Globus pallidus (tissue), 1 donor: ENCODE data around the gene IRX2.

Experiments used
- DNase-seq: peaks from one replicate; pipeline ENCODE4 v3.0.0-alpha.2; 2015; ENCODE audit warnings: low spot score

IRX2 gene

GRCh38 chr5:2715856-2716255 lies 35.6 kb downstream of the IRX2 start:
- no peak for DNase-seq

- no peak for DNase-seq
These were observed 36.7 kb downstream of the IRX2 start for GRCh38 chr5:2714805-2715204.

- DNase-seq: no peak
These were observed 37.5 kb downstream of the IRX2 start for GRCh38 chr5:2714026-2714425.

- no peak for DNase-seq
These were observed 39.7 kb downstream of the IRX2 start for GRCh38 chr5:2711446-2712425.

- DNase-seq: no peak
These were observed 40.6 kb downstream of the IRX2 start for GRCh38 chr5:2710910-2711309.

GRCh38 chr5:2709976-2710689 lies 41.3 kb downstream of the IRX2 start:
- DNase-seq: no peak

DNA sequence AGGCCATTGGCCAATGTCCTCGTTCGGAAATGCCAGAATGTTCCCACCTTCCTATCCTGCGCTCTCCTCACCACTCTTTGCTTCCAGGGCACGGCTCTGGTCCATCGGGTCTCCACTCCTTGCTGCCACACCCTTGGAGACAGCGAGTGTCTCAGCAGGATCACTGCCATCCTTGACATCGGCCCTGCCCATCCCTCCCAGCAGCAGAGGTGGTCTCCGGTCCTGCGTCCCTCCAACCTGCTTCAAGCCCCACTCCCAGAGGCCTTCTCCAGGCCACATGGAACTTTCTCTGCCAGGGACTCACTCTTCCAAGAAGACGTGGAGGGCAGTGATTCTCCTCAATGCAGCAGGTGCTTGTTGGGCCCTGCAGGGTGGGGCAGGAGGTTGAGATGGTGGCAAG lies 42.7 kb downstream of the IRX2 start:
- no peak for DNase-seq

- no peak for DNase-seq
These were observed 43.3 kb downstream of the IRX2 start for GRCh38 chr5:2708132-2708531.

DNA sequence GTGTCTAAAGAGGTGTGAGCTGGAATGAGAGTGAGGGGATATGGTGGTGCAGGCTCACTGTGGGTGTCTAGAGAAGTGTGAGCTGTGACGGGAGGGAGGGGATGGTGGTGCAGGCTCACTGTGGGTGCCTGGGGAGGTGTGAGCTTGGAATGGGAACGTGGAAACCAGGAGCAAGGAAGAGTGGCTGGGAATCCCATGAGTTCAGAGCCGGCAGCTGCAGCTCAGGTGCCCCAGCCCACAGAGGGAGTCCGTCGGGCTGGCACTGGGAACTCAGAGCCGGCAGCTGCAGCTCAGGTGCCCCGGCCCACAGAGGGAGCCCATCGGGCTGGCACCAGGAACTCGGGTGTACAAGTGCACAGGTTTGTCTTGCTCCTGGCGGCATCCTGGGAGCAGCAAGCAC lies 45.6 kb downstream of the IRX2 start:
- DNase-seq: no peak

DNA sequence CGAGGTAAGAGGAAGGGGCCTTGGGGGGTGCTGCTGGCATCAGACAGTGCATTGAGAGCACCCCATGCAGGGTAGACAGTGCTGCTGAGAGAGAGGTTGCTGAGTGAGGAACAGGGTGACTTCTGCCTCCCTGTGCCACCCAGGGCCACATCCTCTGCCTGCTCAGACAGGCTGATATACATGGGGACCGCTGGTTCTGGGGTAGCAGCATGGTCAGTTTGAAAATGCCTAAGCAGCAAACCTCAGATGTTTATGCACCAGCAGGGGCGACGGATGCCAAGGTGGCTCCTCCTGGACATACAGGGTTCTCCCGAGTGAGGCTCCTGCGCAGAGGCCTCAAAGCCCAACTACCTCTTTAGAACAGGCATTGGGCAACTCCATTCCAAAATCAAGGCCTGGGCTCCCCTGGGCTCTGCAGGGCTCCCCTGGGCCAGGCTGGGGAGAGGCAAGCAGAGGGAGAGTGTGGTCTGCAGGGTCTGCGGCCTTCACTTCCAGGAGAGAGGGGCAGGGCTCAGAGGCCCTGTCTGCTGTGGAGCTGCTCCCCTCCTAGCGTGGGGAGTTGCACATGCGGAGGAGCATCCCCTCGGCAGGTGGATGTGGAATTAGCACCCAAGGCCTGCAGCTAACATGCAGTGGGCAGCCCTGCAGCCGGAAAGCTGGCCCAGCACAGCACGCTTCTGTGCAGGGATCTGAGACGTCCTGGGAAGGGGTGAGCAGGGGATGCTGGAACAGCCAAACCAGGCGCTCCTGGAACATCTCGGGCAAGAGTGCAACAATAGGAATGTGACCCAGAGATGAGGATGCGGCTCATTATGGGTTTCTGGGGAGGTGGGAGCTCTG lies 46.5 kb downstream of the IRX2 start:
- DNase-seq: no peak

GRCh38 chr5:2704111-2704510 lies 47.4 kb downstream of the IRX2 start:
- DNase-seq: no peak

DNA sequence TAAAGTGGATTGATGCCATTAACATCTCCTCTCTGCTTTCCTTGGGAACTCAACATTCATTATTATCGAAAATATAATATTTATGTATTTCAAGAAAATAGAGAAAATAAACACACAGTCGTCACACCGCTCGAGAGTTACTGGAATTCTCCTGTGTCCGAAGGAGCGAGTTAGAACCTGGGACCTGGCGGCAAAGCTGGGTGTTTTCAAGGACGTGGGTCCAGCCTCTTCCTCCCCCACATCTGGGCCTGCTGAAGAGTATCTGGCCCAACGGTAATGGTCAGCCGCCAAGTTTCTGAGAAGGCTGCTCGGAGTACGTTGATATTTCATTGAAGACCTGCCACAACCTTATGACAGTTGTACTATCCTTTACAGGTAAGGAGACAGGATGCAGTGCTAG lies 47.9 kb downstream of the IRX2 start:
- DNase-seq: no peak

DNA sequence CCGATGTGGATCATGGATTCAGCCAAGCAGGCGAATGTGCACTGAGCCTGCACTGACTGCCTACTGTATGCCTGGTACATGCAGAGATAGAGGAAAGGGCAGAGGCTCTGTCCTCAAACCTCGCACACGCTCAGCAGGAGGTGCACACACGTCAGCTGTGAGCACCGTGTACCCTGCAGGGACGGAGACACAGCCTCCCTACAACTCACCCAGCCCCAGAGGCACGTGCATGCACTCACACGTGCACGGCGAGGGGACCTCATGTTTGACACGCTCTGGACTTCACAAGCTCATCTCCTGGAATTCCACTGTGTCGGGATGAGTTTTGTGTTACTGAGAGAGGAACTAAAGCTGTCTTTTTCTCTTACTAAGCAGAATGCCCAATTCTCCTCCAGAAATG lies 48.4 kb downstream of the IRX2 start:
- DNase-seq: no peak

DNA sequence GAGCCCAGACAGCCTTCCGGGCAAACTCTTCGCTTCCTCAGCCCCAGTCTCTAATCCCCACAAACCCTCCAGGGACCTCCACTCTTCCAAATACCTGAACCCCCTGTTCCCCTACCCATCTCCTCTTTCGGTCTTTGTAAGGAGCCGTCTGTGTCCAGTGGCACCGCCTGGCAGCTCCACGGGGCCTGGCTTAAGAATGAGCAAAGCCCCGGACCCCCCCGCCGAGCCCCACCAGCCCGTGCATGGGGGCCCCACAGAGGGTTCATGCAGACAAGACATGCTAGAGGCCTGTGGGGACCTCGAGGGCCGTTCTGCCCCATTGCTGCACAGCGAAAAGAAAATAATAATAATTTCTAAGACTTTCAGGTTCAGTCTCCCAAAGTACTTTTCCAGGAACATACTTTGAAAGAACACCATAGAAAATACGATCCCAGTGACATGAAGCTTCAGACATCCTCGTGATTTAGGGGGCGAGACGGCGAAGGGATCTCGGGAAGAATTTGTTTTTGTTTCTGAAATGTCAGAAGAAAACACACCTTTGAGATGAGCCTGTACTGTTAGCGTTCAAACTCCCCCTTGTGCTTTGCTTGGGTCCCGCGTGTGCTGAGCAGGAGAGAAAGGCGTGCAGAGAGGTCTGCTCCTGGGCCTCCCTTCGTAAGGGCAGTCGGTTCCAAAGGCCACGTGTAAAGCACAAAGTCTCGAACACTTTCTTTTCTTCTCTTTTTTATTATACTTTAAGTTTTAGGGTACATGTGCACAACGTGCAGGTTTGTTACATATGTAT lies 49.2 kb downstream of the IRX2 start:
- no peak for DNase-seq

DNA sequence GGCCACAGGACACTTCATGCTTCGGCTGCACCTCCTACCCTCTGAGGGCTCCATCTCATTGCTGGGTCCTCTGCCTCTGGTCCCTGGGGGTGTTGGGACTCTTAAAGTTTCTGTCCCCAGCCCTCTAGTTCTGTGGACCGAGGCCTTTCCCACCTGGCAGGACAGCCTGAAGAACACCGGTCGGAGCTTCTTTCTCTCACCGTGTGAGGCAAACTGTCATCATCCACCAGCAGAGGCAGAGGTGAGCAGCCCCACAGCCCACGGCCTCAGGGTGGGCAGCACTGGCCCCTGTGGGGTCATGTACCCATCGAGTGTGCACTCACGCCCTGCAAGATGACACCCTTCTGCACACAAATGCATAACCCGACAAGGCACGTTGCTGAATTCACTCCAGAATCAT lies 49.9 kb downstream of the IRX2 start:
- DNase-seq: no peak

DNA sequence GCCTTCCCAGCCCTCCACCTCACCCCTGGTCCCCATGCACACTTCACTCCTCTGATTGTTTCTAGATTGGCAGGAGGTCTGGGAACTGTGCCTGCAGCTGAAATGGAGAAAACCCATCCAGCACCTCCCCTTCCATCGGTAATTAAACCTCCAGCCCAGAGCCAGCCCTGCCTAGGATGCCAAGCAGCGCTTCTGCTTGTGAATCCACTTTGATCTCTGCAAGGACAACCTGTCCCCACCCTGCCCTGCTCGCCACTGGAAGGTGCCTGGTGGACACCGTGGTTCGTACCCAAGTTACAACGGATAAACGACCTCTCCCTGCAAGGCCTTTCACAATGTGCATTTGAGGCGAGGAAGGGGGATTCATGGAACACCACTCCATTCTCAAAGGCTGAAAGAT lies 50.6 kb downstream of the IRX2 start:
- DNase-seq: no peak

GRCh38 chr5:2699686-2700085 lies 51.8 kb downstream of the IRX2 start:
- no peak for DNase-seq

DNA sequence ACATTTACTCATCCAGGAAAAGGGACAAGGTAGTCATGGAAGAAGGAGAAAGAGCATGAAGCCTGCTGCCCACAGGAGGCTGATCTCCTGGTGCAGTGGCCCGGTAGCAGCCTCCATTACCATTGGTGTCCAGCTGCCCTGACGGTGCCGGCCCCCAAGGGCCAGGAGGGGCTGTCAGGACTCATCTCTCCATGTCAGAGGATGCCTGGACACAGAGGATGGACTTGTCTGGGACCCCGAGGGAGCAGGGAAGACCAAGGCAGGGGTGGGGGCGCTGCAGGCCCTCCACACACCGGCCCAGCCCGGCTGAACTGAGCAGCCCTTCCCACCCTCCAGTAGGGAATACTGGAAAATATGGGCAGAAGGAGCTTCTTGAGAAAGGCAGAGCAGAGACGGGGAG lies 52.2 kb downstream of the IRX2 start:
- no peak for DNase-seq

DNA sequence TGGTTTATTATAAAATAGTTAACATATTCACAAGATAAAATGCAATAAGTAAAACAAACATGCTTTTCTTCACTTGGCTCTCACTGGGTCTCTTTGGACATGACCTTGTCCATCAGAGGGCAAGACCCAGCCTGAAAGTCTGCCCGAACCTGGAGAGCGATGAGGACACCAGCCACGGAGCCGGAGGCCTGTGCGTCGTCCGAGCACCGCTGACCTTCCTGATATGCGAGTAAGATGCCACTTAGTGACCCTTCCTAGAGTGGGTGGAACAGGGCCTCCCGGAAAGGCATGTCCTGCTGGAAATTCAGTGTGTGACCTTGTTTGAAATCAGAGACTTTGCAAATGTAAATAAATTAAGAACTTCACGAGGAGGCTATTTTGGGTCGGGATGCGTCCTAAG lies 52.9 kb downstream of the IRX2 start:
- DNase-seq: no peak

DNA sequence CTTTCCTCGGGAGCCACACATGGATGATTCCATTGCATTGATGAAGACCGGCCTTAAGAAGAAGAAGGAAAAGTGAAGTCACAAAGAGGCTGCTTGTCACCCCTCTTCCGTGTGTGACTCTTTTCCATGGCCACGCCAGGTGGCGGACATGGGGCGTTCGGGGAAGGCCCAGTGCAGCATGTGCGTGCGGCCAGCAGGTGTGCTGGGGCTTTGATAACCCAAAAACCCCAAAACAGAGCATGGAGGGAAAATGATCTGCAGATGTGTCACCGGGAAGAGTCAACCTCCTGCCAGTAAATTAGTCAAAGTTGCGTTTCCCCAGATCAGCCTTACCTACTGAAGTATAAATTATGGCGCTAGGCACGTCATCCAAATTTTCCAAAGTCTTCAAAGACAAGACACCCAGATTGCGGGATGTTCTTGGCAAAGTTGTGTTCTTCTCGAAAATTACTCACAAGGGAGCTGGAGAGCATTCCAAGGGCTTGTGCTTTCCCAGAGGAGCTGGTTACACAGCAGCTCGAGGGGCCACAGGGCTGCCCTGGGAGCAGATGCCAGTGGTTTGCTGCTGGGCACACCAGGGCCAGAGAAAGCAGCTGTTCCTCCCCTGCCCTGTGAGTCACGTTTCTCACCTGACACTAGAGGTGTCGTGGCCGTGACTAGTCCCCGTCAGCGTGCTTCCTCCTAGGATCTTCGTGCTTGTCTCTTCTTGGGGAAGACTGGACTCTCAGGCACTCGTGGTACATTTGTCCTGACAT lies 53.9 kb downstream of the IRX2 start:
- no peak for DNase-seq

DNA sequence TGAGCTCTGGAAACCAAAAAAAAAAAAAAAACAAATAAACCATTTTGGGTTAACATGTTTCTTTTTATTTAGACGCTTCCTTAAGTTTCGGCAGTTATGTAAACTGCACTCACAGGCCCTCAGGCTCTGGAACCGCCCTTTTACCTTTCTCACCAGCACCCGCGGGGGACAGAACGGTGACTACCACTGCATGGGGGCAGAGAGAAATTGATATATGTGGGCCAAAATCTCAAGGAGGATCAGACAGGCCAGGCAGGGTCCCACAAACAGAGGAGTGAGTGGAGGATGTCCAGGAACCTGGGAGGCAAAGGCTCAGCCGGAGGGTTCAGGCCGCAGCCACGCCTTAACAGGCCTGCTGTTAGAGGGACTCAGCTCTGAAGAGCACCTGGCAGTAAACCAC lies 54.4 kb downstream of the IRX2 start:
- no peak for DNase-seq
